ENCODE measurements around the gene COA8.

DNA sequence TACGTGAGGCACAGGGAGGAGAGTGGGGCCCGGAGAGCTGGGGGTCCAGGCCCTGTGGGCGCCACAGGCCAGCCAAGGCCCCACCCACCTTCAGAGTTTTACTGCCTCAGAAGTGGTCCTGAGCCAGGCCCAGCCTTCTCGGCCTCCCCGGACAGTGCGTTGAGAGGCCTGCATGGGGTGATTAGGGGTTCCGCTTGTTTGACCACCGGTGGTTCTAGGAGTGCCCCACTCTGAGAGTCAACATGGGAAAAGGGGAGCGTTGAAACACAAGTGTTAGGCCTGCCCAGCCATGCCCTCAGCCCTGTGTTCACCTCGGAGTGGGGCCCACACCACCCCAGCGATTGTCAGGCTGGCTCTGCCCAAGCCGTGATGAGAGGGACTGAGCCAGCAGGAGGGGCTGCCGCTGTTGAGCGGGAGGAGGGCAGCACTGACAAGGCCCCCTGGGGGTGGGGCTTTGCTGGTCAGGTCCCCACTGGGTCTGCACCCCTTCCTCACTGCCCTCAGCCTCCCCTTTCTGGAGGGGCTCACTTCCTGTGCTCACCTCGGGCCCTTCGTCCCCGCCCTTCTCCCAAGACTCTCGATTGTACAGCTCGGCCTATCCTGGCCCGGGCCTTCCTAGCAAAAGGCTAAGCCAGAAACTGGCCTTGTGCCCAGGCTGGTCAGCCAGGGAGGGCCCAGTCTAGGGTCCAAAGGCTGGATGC lies 44.9 kb upstream of the COA8 start:
- TF ChIP-seq EZH2 (IDR thresholded peaks at IDR 0.05; ENCODE audit: borderline replicate concordance, low read depth, low read length, severe bottlenecking) = no peak
- TF ChIP-seq, protein P1, sequence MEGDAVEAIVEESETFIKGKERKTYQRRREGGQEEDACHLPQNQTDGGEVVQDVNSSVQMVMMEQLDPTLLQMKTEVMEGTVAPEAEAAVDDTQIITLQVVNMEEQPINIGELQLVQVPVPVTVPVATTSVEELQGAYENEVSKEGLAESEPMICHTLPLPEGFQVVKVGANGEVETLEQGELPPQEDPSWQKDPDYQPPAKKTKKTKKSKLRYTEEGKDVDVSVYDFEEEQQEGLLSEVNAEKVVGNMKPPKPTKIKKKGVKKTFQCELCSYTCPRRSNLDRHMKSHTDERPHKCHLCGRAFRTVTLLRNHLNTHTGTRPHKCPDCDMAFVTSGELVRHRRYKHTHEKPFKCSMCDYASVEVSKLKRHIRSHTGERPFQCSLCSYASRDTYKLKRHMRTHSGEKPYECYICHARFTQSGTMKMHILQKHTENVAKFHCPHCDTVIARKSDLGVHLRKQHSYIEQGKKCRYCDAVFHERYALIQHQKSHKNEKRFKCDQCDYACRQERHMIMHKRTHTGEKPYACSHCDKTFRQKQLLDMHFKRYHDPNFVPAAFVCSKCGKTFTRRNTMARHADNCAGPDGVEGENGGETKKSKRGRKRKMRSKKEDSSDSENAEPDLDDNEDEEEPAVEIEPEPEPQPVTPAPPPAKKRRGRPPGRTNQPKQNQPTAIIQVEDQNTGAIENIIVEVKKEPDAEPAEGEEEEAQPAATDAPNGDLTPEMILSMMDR (IDR thresholded peaks at IDR 0.05; ENCODE audit: extremely low read depth in 1 of 2, insufficient read depth in 1 of 2, low read depth in 1 of 2, low read length in 2 of 2) = no peak
- no peak for TF ChIP-seq GATA2 (IDR thresholded peaks at IDR 0.05; ENCODE audit: insufficient read depth, insufficient read length, low read depth, low read length)
